Measurements from ENCODE around the gene PCED1A.

Gene PCED1A, protein sequence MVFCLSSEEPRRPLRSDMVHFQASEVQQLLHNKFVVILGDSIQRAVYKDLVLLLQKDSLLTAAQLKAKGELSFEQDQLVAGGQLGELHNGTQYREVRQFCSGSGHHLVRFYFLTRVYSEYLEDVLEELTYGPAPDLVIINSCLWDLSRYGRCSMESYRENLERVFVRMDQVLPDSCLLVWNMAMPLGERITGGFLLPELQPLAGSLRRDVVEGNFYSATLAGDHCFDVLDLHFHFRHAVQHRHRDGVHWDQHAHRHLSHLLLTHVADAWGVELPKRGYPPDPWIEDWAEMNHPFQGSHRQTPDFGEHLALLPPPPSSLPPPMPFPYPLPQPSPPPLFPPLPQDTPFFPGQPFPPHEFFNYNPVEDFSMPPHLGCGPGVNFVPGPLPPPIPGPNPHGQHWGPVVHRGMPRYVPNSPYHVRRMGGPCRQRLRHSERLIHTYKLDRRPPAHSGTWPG

DNA sequence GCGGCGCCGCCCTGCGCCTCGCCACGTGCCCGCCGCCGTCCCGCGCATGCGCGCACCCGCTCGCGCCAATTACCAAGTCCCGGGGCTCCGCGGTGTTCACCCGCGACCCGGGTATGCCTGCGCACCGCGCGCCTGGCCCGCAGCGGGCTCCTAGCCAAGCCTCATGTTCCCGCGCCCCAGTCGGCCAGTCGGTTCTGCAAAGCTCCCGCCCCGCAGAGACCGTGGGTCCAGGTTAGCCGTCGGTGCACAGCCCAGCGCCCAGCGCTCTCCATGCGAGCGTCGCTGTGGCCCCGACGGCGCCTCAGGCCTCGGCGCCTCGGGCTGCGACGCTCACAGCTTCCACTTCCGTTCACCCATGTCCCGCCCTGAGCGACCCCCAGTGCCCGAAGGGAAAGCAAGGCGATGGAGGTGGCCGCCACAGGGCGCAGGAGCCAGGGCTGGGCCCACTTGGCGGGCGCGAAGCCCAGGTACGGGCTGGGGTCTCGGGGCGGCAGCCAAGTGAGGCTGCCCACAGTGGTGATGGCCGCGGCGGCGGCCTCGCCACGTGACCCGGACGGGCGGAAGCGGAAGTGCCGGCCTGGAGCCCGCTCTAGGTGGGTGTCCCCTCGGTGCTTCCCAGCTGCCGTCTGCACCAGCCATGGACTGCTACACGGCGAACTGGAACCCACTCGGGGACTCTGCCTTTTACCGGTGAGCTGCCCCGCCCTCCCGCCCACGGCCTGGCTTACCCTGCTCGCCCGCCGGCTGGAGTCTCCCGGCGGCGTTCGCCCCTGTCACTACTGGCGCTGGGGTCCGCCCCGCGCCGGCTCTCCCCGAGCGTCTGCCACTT, at the start of gene PCED1A, which contains the start of gene VPS16:
Gene PCED1A (minus strand): TSS at position 518 of the 829 bp plus-strand sequence. CDS start 743 bp downstream, outside the sequence.
Gene VPS16 (plus strand): TSS at position 608 of the 829 bp plus-strand sequence. CDS start 30 bp downstream, at position 638.
- peak; percentile 71 for DNase-seq (ENCODE audit: low spot score)

DNA sequence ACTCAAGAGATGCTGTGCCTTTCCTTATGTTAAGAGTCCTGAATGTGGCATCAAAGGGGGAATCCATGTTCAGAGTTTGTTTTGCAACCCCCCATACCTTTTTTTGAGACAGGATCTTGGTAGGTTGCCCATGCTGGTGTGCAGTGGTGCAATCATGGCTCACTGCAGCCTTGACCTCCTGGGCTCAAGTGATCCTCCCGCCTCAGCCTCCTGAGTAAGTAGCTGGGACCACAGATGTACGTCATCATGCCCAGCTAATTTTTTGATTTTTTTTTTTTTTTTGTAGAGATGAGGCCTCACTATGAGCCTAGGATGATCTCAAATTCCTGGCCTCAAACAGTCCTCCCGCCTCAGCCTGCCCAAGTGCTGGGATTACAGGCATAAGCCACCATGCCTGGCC, 49.3 kb upstream of the PCED1A start:
- DNase-seq (ENCODE audit: low spot score), result no peak

DNA sequence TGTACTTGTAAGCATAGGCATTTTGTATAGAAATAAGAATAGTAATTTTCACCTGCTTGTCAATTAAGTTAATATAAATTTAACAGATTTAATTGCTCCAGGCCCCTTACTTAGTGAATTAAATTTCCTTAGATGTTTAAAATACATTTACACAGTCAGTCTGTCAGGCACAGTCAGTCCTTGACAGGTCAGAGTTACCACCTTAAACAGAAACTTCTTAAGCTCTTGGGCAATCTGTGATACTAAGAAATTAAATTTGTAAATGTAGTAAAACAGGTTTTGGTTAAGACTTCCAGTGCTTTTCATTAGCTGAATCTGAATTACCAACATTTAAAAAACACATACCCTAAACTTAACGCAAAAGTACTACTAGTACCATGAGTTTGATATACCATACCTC, 48.8 kb upstream of the PCED1A start:
- no peak for DNase-seq (ENCODE audit: low spot score)

DNA sequence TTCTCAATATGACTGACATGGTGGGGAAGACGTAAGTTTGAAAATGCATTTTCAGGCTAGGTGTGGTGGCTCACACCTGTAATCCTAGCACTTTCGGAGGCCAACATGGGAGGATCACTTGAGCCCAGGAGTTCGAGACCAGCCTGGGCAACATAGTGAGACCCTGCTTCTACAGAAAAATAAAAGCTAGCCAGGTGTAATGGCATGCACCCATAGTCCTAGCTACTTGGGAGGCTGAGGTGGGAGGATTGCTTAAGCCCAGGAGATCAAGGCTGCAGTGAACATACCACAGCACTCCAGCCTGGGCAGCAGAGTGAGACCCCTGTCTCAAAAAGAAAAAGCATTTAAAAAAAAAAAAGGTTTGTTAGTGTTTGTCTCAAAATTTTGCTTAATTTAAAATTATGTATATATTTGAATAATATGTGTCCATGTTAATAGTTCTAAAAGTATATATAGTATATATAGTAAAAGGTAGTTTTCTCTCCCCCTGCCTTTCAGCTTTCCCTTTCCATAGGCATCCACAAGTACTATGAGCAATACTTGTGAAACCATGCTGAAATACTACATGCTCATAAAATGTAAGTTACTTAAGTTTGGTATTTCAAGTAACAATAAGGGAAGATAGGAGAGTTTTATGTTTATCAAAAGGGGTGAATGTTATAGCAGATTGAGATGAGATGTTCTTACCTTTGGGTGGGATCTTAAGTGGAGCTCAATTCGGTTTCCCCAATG, 47.9 kb upstream of the PCED1A start:
- DNase-seq (ENCODE audit: low spot score), result no peak

DNA sequence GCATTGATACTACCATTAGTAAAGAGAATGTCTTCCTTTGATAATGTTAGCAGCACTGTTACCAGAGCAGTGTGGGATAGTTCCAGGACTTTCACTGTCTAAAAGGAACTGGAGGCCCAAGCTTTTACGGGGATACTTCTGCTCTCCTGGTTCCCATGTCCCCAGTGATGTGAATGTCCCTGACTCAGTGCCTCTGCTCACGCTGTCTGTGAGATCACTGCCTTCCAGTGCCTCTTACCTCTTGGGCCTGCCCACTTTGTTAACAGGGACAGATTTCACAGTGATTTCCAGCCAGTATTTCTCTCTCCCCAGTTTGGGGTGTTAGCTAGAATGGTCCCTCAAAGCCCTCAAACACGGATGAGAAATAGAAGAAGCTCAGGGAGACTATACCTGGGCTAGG, 47.3 kb upstream of the PCED1A start:
- no peak for DNase-seq (ENCODE audit: low spot score)

DNA sequence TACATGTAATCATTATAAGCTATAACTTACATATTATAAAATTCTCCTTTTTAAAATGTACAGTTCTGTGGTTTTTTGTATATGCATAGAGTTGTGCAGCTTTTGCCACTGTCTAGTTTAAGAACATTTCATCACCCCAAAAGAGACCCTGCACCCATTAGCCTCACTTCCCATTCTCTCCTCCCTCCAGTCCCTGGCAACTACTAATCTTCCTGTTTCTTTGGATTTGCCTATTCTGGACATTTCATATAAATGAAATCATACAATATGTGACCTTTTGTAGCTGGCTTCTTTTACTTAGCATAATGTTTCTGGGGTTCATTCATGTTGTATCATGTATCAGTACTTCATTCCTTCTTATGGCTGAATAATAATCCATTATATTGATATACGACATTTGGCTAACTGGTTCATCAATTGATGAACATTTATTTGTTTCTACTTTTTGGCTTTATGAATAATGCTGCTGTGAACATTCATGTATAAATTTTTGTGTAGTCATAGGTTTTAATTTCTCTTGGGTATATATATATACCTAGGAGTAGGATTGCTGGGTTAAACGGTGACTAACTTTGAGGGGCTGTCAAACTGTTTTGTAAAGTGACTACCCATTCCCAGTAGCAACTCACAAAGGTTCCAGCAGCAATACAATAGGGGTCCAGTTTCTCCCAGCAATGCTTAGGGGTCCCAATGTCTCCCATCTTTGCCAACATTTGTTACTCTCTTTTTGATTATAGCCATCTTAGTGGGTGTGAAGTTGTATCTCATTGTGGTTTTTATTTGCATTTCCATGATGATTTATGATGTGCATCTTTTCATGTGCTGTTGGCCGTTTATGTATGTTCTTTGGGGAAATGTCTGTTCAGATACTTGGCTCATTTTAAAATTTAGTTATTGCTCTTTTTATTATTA, 43.5 kb upstream of the PCED1A start:
- no peak for DNase-seq (ENCODE audit: low spot score)

DNA sequence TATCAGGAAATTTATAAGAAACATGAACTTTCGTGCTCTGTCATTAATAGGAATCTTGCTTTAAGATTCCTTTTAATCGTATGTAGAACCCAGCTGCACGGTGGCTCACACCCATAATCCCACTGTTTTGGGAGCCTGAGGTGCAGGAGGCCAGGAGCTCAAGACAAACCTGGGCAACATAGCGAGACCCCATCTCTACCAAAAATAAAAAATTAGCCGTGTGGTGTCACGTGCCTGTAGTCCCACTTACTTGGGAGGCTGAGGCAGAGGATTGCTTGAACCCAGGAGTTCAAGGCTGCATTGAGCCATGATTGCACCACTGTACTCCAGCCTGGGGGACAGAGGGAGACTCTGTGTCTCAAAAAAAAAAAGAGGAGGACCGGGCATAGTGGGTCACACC, 40.2 kb upstream of the PCED1A start:
- DNase-seq (ENCODE audit: low spot score), result no peak

DNA sequence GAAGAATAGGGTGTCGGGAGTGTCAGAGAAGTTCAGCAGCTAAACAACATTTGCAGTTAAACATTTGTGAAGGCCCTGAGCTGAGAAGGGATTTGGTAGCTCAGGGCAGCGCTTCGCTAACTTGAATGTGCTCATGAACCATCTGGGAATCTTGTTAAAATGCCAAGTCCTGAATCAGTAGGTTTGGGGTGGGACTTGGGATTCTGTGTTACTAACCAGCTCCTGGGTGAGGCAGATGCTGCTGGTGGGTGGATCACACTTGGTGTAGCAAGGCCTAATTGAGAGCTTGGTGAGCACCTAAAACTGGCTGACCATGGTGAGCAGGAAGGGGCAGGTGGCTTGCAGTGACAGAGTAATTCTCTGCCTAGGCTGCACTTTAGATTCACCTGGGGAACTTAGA, 38.7 kb upstream of the PCED1A start:
- no peak for DNase-seq (ENCODE audit: low spot score)

DNA sequence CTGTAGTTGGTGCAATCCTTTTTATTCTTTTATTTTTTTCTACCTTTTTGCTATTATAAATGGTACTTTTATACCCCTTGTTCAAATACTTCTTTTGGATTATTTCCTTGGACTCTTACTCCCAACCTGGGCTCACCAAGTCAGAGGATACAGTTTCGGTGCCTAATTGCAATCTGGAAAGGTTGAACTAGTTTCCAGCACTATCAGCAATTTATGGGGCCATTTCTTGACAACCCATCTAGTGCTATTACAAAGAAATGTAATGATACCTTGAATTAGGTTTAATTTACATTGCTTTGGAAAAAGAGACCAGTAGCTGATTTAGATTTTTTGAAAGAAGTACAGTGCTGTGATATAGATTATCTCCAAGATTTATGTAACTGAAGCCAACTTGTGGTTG, 38.1 kb upstream of the PCED1A start:
- DNase-seq (ENCODE audit: low spot score), result no peak

DNA sequence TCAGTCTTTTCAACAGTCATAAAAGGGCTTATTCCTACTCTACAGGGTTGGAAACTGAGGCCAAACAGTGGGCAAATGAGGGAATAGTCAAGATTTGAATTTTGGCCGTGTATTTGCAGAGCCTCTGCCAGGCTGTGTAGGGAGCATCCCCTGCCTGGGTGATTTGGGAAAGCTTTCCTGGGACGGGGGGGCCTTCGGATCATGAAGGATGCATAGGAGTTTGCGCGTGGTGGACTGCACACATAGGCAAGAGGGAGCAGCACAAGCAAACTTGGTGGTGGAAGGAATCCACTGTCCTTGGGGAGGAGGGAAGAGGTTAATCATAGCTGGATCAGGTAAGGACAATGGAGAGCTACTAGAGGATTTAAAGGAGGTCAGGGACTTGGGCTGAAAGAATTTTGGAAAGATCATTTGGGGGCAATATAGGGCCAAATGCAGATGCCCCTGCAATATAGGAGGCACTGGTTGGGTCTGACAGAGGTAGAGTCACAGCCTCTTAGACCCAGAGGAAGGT, 35.3 kb upstream of the PCED1A start:
- DNase-seq (ENCODE audit: low spot score), result no peak

DNA sequence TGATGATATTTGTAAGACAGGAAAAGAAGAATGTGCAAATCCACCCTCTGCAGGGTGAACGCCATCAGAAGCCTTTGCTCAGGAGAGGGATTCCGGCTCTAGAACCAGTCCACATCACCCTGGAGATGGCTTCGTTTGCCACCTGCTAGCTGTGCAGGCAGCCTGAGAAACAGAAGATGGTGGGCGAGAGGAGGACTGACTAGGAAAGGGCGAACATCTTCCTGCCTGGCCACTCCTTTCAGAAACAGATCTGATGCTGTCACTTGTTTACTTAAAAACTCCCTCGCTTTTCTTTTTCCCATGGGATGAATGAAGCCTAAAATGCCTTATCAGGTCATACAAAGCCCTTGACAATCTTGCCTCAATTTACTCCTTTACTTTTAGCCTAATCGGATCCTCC, 34.0 kb upstream of the PCED1A start:
- DNase-seq (ENCODE audit: low spot score), result peak; percentile 27

DNA sequence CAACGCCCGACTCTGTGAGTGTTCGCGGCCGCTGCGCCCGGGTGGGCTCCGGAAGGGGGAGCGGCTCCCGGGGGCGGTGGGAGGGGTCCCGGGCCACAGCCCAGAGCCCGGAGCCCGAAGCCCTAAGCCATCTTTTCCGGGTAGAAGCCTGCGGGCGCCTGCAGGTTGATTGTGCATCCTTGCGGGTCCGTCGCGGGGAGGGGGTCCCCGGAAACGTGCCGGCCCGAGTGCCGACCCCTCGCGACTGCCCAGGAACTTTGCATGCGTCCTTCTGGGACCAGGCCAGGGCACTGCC, 33.2 kb upstream of the PCED1A start:
- no peak for DNase-seq (ENCODE audit: low spot score)

DNA sequence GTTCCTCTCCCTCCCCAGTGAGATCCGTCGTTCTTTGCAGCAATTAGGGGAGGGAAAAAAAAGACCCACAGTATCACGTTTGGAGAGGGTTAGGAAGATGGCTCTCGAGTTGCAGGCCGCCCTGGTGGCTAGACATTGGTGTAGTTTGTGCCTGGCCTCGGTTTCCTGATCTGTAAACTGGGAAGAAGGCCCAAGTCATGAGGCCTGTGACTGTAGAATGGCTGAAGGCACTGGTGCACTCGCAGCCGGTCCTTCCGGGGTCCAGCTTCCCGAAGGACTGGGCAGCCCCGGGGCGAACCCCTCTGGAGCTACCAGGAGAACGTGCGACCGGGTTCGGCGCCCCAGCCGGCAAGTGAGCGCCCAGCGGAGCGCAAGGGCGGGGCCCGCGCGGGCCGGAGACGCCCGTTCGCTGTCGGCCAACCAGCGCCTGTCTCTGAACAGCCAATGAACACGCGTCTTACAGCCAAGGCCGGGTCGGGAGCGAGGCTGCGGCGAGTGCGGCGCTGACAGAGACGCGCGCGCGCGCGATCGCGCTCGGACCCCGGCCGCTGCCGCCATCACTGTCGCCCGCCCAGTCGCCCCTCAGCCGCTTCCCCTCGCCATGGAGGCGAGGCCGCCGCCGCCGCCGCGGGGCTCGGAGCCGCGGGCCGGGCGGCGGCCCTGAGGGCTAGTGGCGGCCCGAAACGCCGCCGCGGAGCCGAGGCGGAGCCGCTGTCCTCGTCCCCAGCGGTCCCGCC, 32.7 kb upstream of the PCED1A start, which contains the start of gene PTPRA:
Gene PTPRA (plus strand): TSS at position 472 of the 737 bp plus-strand sequence. CDS start 90,797 bp downstream, outside the sequence.
- peak; percentile 91 for DNase-seq (ENCODE audit: low spot score)

DNA sequence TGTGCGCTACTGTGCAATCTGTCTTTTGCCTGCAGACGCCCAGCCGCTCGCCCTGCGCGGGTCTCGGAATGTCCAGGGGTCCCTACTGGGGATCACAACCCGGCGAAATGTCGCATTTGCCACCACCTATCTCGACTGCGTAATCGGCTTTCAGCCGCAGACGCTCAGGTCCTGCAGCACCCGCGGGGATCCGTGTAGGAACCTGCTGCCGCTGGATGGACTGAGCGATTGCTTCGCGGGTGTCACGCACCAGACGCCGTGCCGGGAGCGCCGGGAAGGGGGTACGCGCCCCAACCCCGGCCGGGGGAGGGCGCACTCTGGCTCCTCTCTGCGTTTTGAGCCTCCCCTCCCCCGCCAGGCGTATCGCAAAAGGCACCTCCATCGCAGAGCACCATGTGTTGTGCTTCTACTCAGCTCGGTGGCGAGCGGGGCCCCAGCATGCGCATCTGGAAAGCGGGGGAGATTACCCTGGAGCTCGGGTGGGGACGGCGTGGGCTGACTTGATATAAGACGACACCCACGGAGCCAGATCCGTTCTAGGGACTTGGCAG, 32.1 kb upstream of the PCED1A start:
- peak; percentile 71 for DNase-seq (ENCODE audit: low spot score)

DNA sequence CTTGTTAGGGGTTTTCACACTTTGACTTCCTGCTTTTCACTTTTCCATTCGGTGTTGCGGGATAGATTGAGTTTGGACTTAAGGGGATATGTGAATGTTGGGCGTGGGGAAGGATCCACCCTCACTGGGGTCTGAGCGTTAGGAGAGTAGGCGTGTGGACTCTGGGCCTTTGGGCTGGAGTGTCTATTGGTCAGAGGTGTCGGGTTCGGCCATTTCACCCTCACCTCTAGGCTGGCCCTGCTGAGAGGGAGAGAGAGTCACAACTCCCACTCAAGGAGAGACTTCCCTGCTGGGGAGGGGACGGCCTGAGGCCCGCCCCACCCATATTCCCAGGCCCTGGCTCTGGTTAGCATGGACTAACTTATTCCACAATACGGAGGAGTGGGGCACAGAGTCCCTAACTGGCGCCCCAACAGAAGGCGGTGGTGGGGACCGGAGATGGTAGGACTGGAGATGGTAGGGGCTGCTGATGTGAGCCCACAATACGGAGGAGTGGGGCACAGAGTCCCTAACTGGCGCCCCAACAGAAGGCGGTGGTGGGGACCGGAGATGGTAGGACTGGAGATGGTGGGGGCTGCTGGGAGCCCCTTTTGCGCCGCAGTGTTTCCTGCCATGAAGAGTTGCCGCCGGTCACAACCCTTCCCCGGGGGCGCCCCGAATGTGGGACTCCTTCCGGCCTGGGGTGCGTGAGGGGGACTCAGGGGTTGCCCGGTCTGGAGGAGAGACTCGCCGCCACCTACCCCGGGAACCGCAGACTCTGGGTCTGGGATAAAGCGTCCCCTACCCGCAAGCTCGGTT, 31.4 kb upstream of the PCED1A start:
- DNase-seq (ENCODE audit: low spot score), result no peak

DNA sequence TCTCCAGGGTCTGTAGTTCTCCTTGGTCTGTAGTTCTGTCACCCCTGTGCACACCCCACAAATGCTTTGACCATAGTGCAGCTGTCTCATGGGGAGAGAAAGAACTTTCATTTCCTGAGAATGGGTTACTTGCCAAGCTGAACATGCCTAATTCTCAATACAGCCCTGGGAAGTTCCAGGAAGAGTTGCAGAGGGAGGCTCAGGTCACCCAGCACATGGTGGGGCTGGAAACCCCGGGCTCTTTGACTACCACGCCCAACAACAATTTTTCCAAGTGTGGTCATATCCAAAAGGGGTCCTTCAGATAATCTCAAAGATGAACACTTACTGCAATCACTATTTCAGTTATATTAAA, 30.6 kb upstream of the PCED1A start:
- no peak for DNase-seq (ENCODE audit: low spot score)

DNA sequence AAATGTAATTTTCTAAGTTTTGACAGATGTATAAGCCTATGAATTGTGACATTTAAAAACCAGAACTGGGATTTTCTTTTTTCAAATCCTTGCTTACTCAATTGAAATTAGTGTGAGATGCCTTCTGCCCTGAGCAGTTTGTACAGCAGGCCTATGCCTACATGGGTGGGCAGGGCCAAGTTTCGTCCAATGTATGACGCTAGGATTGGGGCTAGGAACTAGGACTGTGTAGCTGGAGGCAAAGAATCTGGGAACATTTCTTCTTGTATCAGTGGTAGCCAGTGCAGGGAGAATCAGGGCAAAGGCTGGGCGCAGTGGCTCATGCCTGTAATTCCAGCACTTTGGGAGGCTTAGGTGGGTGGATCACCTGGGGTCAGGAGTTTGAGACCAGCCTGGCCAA, 28.9 kb upstream of the PCED1A start:
- DNase-seq (ENCODE audit: low spot score), result no peak

DNA sequence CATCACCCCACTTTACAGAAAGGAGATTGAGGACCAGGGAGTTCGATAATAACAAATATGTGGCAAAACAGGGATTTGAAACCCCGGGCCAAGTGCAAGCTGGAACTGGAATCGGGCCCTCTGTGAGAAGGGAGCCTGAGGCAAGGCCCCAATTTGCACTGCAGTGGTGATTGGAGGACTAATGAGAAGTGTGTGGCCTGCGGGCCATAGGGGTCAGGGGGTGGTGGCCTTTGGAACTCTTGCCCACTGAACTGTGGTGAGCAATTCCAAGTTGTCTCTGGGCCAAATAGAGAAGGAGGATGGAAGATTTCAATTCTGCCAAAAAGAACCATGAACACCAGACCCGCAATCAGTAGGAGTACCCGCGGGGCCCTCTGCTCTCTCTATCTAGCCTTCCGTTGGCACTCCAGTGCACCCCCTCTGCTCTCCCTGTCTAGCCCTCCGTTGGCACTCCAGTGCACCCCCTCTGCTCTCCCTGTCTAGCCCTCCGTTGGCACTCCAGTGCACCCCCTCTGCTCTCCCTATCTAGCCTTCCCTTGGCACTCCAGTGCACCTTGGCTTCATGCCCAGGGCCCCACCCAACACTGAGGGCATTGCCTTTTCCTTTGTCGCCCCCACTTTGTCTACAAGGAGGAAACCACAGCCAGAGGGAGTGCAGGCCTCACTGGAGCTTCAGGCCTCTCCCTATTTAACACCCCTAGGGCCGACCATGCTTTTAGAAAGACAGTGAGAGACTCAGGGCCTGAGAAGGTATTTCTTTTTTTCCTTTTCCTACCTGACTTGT, 26.8 kb upstream of the PCED1A start:
- peak; percentile 77 for DNase-seq (ENCODE audit: low spot score)

DNA sequence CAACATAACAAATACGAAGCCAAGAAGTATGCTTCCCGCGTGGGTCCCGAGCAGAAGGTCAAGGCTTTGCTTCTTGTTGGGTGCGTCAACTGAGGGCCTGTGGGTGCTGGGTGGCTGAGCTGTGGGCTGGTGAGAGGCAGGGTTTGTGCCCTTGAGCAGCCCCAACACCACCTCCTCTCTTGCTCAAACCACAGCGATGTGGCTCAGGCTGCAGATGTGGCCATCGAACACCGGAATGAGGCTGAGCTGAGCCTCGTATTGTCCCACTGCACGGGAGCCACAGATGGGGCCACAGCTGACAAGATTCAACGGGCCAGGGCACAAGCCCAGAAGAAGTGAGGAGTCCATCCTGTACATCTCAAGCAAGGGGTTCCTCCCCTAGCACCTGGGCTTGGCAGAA, 25.8 kb upstream of the PCED1A start:
- no peak for DNase-seq (ENCODE audit: low spot score)
